ENCODE results near the gene TCF7L2.
A peak's percentile ranks its signal among the peaks of the same experiment; 100 is the strongest.

The TCF7L2 gene

DNA sequence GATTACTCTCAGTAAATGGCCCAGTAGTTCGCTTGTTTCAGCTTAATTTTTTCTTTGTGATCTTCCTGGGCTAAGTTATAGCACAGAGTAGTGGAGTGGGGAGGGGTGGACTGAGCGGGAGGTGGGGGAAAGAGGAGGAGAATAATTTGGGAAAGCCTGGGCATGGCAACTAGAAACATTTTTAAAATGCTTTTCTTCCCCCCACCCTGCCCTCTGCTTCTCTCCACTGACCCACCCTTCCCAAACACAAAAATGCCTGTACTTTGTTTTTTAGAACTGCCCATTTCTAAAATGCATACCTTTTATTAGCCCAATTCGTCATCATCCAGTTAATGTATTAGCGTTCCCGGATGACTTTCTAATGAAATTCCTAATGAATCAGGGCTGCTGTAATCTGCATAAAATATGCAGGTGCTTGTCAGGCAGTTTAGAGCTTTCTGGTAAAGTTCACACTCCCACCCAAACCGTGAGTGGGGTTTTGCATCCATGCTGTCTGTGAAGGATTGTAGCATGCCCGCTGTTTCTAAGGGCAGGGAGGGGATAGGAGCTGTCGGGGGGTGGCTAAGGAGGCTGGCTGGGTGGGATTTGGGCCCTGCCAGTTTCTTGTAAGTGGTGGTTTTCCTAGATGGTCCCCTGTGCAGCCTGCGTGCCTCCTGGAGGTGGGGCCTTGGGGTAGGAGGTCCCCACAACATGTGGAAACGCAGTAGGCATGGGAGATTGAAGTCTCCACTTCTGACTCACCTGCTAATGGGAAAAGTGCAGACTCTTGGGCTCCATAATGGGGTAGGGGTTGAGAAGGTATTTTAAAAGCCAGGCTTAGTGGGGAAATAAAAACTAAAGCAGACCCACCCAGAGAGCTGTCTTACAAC, 190.3 kb downstream of the TCF7L2 start:
- no peak for DNase-seq

DNA sequence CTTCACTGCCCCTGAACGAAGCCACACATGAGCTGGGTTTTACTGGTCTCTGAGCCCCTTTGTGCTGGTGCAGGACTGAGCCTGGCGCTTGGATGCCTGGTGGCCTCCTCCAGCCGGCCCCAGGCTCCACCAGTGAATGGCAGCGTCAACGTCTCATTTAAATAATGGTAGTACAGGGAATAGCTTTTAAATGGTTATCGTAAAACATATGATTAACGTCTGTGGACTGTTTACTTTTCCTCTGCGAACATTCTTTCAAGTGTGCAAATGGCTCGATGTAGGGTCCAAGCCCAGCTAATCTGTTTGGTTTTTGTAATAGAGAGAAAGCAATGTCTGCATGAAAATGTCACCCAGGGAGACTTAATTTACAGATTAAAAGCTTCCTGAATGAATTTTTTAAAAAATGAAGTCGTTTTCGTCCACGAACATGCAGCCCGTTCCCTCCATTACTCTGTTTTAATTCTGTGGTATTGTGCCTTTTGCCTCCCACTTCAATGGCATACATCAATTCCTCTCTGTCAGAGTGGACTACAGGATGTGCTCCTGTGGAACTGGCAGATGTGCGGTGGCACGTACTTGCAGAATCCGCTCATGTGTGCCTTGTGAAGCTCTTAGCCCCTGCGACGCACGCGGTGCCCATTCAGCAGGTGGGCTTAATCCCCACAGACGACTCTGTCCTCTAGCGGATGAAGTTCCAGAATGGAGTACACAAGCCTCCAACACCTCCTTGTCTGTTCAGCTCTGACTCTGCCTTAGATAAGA, 192.7 kb downstream of the TCF7L2 start:
- DNase-seq, result no peak

DNA sequence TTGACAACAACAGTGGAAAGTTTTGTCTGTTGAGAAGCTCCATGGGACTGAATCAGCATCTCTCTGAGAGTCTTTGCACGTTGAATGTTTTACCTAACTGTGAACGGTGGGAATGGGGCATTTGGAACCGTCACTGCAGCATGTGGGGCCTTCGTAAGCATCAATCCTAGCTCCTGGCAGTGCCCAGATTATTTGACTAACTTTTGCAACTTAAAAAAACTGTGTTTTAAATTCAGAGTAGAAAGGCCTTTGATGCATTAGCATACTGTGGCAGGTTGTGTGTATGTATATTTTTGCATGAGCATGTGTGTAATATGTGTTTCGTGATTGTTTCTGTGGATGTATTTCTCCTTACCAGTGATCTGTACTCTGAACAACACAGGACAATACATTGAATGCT, 194.5 kb downstream of the TCF7L2 start:
- DNase-seq, result no peak

DNA sequence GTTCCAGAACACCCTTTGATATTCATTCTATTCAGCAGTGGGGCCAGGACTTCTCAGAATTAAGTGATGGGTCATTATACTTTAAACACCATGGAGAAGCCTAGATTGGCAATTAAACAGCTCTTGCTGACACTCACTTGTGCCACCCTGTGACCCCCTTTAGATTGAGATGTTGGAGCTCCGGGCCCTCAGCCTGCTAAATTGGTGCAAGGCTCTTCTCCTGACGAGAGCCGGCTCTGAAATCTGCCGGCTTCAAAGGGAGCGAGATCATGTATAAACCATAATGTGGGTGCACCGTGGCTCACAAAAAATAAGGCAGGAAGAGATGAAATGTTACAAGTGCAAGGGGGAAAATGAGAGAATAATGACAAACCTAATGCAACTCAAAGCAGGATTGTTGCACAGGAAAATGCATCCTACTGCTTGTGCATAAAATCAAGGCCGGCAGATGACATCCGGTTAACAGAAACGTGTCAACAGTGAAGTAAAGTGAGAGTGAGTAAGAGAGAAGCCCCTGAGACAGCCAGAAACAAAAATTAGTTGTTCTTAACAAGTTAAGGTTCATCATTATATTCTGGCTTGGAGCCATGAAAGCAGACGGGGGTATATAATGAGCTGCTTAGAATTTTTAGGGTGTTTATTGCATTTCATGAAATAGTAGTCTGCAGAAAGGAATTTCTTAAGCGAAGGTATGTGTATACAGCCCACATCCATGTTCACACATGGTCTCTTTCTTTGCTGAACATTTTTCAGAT, 198.2 kb downstream of the TCF7L2 start:
- no peak for DNase-seq

DNA sequence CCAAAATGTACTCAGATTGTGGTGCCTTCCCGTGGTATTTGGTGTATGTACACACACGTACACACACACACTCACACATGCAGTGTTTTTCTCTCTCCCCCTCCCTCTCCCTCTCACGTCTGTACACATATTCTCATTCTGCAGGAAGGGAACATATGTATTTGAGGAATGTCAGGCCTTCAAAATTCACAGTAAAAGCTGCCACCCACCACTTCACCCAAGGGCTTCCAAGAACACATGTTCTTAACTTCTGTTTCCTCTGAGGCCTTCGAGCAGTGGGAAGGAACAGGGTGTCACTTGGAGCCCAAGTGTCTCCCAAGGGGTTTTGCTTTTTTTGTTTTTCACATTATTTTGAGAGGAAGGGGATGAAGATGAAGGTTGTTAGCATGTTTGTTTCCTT, 198.9 kb downstream of the TCF7L2 start:
- peak in 1 of 56 donors; percentile 11 for DNase-seq

DNA sequence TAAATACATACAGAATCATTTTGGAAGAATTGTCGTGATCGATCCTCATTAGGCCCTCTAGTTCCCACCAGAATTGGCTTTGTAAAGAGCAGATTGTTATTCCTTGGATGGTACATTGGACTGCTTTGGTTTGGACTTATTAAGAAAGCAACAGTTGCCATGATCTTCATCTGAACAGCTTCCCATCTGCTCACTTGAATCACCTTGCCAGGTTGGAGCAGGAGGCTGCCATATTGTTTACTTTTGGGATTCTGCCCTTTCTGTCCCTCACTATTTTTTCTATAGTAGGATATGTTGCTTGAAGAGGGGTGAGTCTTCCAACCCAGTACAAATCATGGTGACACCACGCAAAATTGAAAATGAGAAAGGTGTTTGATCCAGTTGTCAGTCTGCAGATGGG, 199.6 kb downstream of the TCF7L2 start:
- DNase-seq, result no peak

DNA sequence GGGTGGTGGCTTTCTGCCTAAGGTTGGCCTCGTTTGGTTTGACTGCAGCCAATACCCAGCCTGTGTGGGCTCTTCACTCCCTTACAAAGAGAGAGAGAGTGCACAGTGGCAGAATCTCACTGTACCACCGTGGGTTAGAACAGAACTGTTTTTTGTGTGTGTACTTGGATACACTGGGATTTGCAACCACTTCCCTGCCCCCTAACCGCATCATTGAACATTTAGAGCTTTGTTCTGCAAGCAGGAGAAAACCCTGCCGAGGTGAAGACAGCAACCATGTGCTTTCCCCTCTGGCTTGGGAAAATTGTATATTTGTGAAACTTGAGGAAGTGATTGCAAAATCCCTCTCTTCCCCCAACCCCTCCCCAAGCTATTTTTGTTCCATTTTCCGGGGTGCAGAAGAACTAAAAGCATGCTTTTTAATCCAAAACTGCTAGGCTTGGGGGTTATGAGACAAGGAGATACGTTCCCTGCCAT, 201.2 kb downstream of the TCF7L2 start:
- DNase-seq, result peak in 23 of 56 donors; percentile 5 to 56 (median 19)

DNA sequence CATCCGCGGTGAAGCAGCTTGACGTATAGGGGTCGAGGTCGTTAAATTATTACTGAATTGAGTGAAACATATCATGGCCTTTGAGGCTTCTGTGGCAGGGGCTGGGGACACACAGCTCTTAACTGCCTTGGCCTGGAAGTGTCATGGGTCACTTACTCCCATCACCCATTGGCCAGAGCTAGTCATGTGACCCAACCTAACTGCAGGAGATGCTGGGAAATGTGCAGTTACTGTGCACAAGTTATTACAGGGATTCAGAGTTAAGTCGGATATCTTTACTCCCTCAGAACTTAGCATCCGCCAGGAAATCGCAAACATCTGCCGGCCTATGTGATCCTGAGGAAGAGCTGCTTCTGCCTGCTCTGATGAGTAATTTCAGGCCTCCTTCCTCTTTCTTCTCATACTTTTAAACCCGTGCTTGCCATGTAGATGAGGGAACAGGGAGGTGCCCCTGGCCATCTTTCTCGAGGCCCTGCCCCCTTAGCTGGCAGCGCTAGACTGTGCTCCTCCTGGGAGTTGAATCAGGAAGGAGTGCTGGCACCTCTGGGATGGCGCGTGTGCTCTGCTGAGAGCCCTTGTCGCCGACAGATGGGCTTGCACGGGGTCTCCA, 203.6 kb downstream of the TCF7L2 start:
- no peak for DNase-seq

DNA sequence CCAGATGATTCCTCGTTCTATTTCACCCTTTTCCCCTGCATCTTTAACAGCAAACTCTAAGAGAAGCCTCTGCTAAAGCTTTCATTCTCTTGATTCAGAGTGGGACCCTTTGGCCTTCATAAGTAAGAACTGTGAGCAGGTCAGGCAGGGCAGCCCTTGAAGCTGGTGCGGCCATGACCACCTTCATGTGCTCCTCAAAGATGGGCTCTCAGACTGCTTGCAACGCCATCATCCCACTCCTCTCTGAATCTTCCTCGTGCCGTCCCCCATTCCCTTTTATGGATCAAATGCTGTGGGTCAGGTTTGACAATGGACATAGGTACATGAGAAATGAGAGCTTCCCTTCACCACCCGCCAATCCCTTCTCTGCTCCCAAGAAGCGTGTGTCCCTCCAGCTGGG, 207.4 kb downstream of the TCF7L2 start:
- no peak for DNase-seq

DNA sequence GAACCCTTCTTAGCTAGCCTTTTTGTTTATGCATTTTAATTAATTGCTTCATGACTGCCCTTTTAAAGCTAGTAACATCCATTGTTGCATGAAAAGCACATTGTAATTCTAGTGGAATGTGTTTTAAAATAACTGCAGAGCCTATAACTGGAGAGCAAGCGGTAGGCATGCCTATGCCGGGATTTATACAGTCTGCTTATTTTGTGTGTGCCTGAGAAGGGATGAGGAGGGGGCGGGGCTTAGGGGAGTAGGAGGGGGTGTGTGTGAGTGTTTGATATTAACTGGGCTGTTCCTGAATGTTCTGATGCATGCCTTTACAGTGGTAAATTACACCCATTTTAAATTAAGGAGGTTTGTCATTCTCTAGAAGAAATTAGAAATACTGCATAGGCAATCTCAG, 208.1 kb downstream of the TCF7L2 start:
- no peak for DNase-seq

DNA sequence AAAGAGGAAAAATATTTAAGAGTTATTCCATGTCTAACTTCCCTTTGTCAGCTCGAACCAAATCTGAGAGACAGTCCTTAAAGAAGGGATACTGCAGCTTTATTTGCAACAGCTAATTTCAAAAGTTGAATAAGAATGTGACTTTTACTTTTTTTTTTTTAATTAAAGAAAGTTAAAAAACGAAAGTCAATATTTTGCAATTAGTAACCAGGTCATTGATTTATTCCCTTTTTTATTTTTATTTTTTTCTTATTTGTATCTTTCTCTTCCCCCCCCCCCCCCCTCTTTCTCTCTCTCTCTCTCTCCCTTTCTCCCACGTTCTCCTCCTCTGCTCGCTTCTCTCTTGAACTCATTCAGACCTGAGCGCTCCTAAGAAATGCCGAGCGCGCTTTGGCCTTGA, 209.5 kb downstream of the TCF7L2 start:
- no peak for DNase-seq

DNA sequence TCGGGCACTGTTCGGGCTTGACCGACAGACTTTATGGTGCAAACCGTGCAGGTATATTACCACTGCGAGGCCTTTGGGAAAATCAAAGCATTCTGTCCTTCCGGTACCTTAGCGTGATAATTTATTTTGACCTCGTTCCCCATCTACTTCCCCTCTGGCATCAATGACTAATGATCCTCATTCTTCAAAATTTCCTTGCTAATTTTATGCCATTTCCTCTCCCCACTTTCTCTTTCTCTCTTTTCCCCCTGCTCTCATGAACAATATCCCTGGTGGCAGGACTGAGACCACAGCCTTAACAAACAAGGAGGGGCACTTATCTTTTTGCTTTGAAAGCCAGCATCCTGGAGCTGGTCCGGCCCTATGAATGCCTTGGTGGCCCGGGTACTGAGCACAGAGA, 210.6 kb downstream of the TCF7L2 start:
- DNase-seq, result no peak

DNA sequence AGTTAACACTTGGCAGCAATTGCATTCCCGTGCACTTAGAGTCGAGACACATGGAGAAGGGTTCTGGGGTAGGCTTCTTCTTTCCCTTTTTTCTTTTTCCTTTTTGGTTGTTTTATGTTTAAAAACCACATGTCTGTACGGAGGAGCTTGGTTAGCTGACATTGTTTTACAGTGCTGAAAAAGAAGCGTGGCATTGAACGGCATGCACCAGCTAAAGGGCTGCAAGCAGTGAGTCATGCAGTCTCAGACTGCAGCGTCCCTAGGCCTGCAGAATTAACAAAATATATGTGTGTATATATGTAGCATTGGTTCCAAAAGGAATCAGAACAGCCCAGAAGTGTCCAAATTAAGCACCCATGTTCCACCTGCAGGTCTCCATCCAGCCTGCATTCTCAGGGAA, 211.0 kb downstream of the TCF7L2 start:
- DNase-seq, result no peak

DNA sequence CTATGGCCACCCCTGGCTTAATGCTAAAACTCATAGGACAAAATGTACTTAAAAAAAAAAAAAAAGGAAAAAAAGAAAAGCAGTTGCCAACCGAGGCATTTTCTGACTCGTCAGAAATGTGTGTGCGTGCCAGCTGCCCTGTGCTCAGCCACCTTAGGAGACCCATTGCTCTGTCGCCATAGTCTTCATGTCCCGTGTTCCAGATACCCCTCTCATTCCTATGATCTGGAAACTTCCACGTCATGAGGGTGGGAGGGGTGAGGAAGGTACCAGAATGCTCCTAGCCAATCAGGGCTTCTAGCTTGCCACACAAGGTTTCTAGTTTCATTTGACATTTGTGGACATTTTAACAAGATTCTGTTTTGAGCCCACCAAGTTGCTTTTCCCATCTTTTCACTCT, 212.9 kb downstream of the TCF7L2 start:
- DNase-seq, result no peak

DNA sequence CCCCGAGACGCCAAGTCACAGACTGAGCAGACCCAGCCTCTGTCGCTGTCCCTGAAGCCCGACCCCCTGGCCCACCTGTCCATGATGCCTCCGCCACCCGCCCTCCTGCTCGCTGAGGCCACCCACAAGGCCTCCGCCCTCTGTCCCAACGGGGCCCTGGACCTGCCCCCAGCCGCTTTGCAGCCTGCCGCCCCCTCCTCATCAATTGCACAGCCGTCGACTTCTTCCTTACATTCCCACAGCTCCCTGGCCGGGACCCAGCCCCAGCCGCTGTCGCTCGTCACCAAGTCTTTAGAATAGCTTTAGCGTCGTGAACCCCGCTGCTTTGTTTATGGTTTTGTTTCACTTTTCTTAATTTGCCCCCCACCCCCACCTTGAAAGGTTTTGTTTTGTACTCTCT, 215.6 kb downstream of the TCF7L2 start:
- no peak for DNase-seq

DNA sequence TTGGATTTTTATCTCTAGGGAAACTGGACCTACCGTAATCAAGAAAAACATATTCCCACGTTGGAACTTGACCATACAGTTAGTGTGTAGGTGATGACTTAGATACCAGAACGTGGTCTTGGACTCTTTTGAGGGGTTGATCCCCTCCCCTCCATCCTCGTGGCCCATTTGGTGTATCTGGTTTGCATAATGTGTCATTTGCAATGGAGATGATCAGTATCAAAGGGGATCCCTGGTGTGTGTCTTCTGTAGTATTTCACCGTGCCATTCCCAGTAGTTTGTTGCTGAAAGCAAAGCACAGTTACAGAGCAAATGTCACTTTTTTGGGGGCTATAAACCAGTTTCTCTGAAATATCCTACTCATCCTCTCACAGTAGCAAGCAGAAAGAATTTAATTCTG, 217.7 kb downstream of the TCF7L2 start:
- DNase-seq, result no peak

DNA sequence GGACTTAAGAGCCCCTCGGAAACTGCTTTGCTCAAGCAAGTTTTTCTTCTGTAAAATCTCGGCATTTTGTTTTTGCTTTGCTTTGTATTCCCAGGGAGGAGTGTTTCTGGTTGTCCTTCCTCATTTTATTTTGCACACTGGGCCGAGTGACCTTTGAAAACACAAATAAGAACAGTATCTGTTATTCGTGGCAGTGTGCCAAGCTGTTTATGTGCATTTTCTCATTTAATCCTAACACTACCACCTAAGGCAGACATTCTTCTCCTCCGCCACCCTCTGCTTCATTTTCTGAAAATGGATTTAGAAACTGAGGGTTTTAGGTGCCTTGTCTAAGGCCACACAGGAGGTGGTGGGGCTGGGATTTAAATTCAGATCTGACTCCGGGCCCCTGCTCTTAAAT, 218.5 kb downstream of the TCF7L2 start:
- no peak for DNase-seq

DNA sequence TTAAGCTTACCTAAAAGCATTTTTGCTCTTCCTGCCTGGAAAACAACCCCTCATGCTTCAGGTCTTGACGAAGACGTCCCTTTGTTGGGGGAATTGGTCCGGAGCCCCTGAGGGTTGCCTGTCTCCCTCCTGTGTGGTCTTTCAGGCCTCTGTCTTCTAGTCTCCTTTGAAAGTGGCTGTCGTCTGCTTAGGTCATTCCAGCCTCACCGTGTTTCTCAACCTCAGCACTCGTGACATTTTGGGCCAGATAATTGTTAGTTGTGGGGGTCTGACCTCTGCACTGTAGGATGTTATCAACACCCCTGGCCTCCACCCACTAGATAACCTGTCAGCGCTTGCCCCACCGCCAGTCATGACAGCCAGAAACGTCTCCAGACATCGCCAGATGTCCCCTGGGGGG, 219.1 kb downstream of the TCF7L2 start:
- no peak for DNase-seq

DNA sequence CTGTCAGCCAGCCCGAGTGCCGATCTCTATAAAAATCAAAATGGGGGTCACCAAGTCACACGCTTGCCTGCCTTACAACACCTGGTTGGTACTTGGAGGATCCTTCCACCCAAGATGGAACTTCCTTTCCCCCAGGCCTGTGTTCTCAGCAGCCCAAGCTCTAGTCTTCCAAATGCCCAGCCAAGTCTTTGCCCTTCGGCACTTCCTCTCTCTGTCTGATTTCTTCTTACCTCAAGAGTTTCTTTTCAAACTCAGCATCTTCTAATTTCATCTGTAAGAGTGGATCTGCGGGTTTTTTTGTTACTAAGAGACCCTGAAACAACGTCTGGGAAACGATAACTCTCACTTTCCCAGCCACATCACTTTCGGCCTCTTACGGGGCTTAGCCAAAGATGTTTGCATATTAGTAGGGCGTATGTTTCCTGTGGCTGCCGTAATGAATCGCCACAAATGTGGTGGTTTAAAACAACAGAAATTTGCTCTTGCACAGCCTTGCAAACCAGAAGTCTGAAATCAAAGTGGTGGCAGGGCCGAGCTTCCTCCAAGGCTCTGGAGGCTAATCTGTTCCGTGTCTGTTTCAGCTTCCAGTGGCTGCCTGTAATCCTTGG, 219.9 kb downstream of the TCF7L2 start:
- no peak for DNase-seq

DNA sequence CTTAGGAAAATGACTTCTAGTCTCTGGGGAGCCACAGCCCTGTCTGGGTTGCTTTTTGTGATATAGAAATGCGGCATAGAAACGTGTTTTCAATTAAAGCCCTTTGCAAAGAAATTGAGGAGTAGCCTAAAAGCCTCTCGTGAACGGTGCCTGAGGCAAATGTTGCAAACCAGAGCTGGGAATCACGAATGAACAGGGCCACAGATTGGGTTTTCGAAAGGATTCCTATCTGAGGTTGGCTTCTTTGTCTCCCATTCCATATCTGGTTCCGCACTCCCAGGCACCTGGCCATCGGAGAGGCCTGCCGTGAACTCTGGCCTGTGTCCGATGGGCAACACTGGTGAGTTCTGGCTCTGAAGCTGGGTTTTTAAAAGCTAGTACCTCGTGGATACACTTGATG, 221.6 kb downstream of the TCF7L2 start:
- no peak for DNase-seq

DNA sequence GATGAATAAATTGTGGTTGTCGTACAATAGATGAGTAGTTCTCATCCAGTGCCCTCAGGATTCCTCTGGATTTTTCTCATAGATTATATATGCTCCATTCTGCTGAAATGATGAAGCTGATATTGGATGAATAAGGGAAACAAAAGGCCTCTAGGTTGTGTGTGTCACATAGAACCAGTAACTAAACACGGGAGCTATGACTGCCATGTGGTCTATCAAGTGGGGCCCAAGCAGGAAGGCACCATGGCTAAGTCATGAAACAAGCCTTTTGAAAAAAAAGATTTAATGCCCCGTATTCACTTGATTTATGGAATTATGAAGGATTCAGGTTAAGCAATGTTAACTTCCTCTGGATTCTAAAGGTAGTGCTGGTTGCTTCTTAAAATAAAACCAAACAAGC, 225.1 kb downstream of the TCF7L2 start:
- DNase-seq, result no peak
